Measurements from ENCODE around the gene AKT2.

AKT2 gene

DNA sequence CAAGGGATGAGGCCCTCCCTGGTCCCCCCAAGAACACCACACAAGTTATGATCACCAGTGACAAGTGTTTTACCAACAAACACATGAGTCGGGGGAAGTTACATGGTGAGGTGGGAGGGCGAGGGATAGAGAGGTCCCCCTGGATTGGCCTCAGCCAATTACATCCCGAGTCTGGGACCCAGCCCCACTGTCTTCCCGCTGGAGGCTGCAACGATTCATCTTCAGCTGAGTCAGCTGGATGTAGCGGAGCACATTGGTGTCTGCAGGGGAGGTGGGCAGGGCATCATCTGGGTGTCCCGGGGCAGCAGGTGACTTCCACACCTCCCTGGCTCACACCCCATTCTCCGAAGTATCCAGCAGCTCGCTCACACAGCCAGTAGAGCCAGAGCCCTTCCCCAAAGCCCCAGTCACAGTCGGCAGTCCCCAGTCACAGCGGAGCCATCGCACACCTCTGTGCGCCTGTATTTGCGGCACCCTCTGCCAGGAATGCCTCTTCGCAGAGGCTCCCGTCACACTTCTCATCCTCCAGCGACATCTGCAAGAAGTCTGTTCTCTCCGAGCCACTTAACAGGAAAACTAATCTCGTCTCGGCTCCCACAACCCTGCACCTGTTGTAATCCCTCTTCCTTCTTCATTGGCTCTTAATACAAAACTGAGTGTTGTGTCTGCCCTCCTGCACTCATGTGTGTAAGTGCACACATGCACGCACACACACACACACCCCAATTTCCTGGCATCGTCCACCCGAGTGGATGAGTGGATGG, 69.0 kb downstream of the AKT2 start:
- DNase-seq = no peak

DNA sequence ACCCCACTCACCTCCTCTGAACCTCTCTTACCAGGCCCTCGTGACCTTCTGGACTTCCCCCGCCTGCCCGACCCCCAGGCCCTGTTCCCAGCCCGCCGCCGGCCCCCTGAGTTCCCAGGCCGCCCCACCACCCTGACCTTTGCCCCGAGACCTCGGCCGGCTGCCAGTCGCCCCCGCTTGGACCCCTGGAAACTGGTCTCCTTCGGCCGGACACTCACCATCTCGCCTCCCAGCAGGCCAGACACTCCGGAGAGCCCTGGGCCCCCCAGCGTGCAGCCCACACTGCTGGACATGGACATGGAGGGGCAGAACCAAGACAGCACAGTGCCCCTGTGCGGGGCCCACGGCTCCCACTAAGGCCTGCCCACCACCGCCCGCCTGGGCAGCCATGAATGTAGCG, 70.2 kb downstream of the AKT2 start:
- DNase-seq = no peak

DNA sequence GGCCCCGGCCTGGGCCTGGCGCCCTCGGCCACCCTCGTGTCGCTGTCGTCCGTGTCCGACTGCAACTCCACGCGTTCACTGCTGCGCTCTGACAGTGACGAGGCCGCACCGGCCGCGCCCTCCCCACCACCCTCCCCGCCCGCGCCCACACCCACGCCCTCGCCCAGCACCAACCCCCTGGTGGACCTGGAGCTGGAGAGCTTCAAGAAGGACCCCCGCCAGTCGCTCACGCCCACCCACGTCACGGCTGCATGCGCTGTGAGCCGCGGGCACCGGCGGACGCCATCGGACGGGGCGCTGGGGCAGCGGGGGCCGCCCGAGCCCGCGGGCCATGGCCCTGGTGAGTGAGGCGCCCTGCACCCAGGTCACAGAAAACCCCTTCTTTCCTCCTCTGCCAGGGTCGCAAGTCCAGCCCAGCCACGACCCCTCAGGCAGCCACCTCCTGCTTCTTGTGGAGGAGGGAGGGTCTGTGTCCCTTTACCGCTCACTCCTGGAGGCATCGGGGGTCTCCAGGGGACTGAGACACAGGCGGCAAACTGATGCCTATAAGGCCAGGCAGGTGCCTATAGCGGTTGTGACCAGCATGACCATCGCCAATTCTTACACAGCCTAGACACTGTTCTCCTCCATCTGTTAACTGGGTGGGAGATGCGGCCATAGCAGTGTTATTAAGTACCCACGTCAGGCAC, 71.1 kb downstream of the AKT2 start:
- DNase-seq = no peak

DNA sequence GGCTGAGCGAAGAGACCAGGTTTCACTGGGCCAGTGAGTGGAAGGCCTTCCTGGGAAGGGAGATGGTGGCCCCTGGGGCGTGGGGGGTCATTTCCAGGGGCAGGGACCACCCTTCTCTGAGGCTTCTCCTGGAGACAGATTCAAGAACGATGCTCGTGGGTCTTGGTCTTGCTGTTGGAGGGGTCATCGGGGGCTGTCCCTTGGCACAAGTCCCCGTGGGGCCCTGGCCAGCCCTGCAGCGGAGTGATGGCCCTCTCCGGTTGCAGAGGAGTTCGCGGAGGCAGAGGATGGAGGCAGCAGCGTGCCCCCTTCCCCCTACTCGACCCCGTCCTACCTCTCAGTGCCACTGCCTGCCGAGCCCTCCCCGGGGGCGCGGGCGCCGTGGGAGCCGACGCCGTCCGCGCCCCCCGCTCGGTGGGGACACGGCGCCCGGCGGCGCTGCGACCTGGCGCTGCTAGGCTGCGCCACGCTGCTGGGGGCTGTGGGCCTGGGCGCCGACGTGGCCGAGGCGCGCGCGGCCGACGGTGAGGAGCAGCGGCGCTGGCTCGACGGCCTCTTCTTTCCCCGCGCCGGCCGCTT, 71.8 kb downstream of the AKT2 start:
- DNase-seq = no peak

DNA sequence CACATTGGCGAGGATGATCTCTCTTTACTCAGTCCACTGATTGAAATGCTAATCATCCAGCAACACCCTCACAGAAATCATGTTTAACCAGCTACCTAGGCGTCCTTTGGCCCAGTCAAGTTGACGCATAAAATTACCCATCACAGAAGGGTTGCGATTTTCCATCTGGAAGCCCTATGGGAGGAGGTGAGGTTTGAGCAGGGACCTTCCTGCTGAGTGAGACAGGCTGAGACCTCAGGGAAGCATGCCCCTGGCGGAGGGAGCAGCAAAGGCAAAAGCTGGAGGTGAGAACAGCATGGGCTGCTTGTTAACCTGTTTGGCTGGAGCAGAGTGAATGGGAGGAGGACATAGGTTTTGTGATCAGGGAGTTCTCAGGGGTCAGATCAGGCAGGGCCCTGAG, 74.3 kb downstream of the AKT2 start:
- no peak for DNase-seq

DNA sequence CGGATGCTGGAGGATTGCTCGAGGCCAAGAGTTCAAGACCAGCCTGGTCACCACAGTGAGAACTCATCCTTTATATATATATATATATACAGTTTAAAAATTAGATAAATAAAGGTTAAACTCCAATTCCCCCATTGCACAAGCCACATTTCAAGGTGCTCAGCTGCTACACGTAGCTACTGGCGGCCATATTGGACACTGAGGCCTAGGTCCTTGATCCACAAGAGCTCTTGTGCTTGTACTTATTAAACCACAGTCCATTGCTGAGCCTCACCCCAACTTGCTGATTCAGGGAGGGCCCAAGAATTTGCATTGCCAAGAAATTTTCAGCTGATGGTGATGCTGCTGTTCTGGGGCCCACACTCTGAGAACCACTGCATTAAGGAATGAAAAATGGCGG, 76.5 kb downstream of the AKT2 start:
- DNase-seq = no peak

DNA sequence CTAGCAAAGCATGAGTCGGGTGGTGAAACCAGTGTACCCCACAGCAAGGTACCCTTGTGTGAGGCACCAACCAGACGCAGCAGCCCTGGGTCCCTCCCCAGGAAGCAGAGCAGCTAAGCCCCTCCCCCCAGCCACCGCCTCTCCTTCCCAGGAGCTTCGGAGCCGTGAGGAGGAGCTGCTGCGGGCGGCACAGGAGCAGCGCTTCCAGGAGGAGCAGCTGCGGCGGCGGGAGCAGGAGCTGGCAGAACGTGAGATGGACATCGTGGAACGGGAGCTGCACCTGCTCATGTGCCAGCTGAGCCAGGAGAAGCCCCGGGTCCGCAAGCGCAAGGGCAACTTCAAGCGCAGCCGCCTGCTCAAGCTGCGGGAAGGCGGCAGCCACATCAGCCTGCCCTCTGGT, 79.4 kb downstream of the AKT2 start:
- DNase-seq = no peak

DNA sequence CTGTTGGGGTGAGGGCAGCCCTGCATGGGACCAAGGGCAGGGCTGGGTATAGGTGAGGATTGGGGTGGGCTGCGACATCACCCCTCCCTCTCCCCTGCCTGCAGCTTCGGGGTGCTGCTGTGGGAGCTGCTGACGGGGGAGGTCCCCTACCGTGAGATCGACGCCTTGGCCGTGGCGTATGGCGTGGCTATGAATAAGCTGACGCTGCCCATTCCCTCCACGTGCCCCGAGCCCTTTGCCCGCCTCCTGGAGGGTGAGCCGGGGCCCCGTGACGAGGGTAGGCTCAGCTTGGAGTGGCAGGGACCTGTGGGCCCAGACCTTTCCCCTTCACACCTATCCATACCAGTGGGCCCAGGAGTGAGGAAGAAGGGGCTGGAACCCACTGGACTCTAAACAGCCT, 80.8 kb downstream of the AKT2 start:
- DNase-seq = no peak

DNA sequence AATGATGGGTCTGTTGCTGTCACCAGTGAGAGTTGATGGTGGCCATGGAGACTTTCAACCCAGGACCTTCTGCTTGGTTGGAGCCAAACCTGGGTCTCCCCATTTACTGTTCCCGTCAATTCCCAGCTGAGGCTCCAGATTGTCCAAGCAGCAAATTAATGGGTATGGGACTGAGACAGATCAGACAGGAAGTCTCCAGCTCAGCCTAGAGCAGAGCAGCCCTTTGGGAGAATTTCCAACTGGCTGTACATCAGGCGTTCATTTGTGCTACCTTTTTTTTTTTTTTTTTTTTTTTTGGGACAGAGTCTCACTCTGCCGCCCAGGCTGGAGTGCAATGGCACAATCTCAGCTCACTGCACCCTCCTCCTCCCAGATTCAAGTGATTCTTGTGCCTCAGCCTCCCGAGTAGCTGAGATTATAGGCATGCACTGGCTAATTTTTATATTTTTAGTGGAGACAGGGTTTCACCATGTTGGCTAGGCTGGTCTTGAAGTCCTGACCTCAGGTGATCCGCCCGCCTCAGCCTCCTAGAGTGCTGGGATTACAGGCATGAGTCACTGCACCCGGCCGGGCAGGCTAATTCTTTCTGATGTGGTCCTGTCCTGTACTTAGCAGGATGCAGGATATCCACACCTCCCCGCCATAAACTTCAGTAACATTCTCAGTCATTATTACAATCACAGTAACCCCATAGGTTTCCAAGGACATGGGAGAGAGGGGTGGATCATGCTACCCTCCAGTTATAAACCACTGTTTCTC, 84.6 kb downstream of the AKT2 start:
- no peak for DNase-seq

DNA sequence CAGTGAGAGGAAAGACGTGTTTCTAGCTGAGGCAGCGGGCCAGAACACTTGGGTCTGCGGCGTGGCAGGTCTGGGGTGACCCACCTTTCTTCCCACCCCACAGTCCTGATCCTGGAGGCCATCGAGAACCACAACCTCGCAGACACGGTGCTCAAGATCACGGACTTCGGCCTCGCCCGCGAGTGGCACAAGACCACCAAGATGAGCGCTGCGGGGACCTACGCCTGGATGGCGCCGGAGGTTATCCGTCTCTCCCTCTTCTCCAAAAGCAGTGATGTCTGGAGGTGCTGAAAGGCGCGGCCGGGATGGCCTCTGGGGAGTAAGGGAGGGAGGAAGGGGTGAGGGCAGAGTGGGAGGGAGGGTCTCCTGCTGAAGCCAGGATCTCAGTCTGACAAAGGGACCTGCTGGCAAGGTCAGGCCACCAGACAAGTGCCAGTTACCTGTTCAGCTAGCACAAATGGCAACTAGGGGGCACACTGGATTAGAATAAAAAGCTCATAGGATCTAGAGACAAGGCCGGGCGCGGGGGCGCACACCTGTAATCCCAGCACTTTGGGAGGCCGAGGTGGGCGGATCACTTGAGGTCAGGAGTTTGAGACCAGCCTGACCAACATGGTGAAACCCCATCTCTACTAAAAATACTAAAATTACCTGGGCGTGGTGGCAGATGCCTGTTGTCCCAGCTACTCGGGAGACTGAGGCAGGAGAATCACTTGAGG, 86.7 kb downstream of the AKT2 start:
- DNase-seq = no peak

DNA sequence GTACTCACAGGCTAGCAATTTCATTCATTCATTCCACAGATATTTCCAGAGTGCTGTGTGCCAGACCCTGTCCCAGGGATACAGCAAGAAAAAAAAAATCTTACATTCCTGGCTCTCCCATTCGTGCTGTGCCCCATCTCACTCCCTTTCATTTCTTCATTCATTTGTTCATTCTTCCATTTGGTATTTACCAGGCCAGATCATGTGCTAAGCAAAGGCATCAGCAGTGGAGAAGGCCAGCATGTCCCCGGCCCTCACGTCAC, 91.6 kb downstream of the AKT2 start:
- DNase-seq = no peak

DNA sequence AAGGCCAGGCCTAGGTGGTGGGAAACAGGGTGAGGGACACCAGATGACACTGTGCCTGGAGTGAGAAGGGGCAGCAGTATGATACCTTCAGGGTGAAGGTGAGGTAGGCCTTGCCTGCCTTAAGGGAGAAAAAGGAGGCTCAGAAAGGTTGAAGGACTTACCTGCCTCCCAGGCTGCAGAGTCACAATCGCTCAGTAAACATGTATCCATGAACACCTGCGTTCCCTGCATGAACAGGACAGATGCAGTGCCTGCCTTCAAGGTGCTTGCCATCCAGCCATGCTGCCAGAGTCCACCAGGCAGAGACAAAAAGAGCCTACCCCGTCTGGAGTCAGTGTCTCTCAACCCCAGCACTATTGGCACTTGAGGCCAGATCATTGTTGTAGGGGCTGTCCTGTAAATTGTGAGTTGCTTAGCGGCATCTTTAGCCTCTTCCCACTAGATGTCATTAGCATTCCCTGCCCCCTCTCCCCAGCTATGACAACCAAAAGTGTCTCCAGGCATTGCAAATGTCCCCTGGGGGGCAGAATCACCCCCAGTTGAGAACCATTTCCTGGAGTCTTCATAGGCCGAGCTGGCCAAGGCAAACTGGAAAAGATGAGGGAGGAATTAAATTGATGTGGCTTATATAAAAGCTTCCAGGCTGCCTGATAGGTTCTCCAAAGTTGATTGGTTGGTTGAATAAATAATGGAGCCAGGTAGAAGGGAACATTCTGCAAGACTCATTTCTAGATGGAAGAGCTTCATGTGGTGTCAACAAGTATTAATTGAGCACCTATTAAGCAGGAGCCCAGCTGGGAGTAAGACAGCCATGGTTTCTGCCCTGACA, 92.2 kb downstream of the AKT2 start:
- no peak for DNase-seq

DNA sequence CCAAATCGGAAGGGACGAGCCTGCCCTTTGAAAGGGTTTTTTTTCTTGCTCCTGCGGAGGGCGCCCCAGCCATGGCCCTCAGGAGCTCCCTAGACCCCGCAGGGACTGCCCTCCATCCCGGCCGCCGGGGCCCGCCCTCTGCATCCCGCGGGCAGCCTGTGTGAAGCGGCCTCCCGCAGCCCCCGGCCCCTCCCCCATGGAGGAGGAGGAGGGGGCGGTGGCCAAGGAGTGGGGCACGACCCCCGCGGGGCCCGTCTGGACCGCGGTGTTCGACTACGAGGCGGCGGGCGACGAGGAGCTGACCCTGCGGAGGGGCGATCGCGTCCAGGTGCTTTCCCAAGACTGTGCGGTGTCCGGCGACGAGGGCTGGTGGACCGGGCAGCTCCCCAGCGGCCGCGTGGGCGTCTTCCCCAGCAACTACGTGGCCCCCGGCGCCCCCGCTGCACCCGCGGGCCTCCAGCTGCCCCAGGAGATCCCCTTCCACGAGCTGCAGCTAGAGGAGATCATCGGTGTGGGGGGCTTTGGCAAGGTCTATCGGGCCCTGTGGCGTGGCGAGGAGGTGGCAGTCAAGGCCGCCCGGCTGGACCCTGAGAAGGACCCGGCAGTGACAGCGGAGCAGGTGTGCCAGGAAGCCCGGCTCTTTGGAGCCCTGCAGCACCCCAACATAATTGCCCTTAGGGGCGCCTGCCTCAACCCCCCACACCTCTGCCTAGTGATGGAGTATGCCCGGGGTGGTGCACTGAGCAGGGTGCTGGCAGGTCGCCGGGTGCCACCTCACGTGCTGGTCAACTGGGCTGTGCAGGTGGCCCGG, 93.1 kb downstream of the AKT2 start:
- peak; percentile 27 to 50 for DNase-seq

DNA sequence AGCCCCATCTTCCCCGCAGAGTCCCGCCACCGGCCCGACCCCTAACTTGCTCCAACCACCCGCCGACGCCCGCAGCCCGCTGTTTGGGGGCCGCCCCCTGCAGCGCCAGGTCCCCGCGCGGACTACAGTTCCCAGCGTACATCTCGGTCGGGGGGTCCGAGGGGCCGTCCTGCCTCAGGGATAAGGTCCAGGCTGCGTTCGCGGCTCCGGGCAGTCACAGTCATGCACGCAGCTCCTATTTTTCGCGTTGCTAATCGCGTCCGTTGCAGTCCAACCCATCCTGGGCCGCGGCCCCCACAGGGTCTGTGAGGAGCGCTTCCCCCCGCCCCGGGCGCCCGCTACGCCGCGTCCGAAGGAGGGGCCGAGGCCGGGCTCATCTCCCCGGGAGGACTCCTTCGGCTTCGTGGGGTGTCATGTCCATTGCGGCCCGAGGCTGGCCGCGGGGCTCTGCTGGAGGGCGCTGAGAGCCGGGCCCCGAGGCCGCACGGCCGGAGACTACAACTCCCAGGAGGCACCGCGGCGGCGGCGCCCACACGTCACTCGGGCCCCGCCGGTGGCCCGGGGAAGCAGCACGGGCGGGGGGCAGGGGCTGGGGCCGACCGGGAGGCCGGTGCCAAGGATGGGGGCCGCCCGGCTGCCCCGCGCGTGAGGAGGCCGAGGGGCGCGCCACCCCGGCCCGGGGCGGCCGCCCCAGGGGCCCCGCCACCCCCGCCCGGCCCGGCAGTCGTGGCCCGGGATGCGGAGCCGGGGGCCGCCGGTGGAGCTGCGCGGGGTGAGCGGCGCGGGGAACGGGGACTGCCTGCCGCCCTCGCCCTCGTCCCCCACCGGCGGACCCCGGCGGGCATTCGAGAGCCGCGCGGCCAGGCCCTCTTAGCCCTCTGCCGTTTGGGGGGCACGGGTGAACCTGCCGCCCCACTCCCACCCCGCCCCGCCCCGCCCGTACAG, 94.0 kb downstream of the AKT2 start, which contains the start of gene MAP3K10:
TSS of gene MAP3K10 (plus strand) at position 536 of the 945 bp plus-strand sequence. CDS start 606 bp downstream, outside the sequence.
- peak; percentile 67 to 84 for DNase-seq

DNA sequence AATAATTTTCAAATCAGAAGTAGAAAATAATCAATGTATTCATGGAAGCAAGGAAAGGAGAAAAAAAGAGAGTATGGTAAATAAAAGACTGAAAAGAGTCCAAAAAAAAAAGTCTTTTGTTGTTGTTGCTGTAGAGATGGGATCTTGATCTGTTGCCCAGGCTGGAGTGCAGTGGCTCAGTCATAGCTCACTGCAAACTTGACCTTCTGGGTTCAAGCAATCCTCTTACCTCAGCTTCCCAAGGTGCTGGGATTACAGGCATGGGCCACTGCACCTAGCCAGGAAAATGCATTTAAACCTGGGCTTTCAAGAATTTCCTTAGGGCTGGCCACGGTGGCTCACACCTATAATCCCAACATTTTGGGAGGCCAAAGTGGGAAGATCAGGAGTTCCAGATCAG, 100.9 kb downstream of the AKT2 start:
- DNase-seq = no peak

Data from SHP77 (cell line).